HCT116 (cell line): ENCODE data around the gene CNPY3. TPM values are rescaled to one million over a fixed set of nuclear protein-coding genes. Genes with fewer than 3 reads are reported as not detected.

Source experiments
- ATAC-seq: fragments of 200-7000 bp; cut with Tn5 transposase; 2 replicates; pipeline ENCODE4 v1.9.1; 2020; ENCODE audit warnings: mild to moderate bottlenecking, moderate library complexity
- BruUV-seq: library from RNA; stranded (reverse); fragments of 400-500 nt; replicated peaks from 2 replicates; lab custom pipeline; 2021; lab: Mats Ljungman, UMichigan
- CTCF ChIA-PET: fragments of 300-600 bp; sonication (Branson Sonifier 250); formaldehyde crosslinking; loops from one replicate; lab custom pipeline; 2021; ENCODE audit warnings: antibody characterized with exemption; lab: Charles Lee
- POLR2A ChIA-PET: fragments of 300-600, 350-600 bp; sonication (Branson Sonifier 250); formaldehyde crosslinking; loops from one replicate; lab custom pipeline; 2021; ENCODE audit warnings: antibody characterized with exemption; lab: Charles Lee
- RAD21 ChIA-PET, 2 experiments: fragments of 300-600 bp; sonication (Branson Sonifier 250); formaldehyde crosslinking; loops; one replicate each; lab custom pipeline; 2023; ENCODE audit warnings: low total read pairs in 2 of 2; ENCODE audit not compliant: uncharacterized antibody in 2 of 2, unreplicated experiment in 2 of 2, low non-redundant PET in 1 of 2; lab: Charles Lee
- DNase-seq: peaks from one replicate; pipeline ENCODE4 v3.0.0-alpha.2; 2010; ENCODE audit warnings: low read depth, low spot score
- H2AFZ ChIP-seq: fragments of 200-600 bp; shearing (Covaris generic), sonication (generic); 2 replicates; pipeline ENCODE4 v1.6.1; 2017; ENCODE audit warnings: low read depth, mixed run types, mixed read lengths, antibody characterized with exemption, low read length; ENCODE audit not compliant: poor library complexity, severe bottlenecking
- H3K27ac ChIP-seq: 2 replicates; pipeline ENCODE4 v1.5.1; 2012; ENCODE audit warnings: low read depth, low read length
- H3K27me3 ChIP-seq: fragments of 200-600 bp; sonication (generic); 2 replicates; pipeline ENCODE4 v1.6.1; 2016; ENCODE audit warnings: mixed run types, low read length, mixed read lengths; ENCODE audit not compliant: insufficient read depth
- H3K36me3 ChIP-seq, 2 experiments: fragments of 200-500 bp in 1 of 2; fragments of 200-600 bp in 1 of 2; sonication (Bioruptor generic) in 1 of 2; sonication (generic) in 1 of 2; 2 replicates each; pipeline versions ENCODE4 v1.5.1 to v1.6.1; 2014 to 2016; ENCODE audit warnings: low read length in 2 of 2, inconsistent platforms in 1 of 2, mixed read lengths in 1 of 2, mixed run types in 1 of 2; ENCODE audit not compliant: insufficient read depth in 2 of 2, control insufficient read depth in 1 of 2
- H3K4me1 ChIP-seq, 2 experiments: fragments of 200-600 bp in 1 of 2; sonication (generic) in 1 of 2; 2 replicates each; pipeline versions ENCODE4 v1.5.1 to v1.6.1; 2012 to 2017; ENCODE audit warnings: low read length in 2 of 2, inconsistent platforms in 1 of 2, mild to moderate bottlenecking in 1 of 2, mixed read lengths in 1 of 2, mixed run types in 1 of 2, moderate library complexity in 1 of 2; ENCODE audit not compliant: insufficient read depth in 2 of 2, control insufficient read depth in 1 of 2
- H3K4me2 ChIP-seq: fragments of 200-600 bp; sonication (generic); 2 replicates; pipeline ENCODE4 v1.6.1; 2017; ENCODE audit warnings: mixed run types, low read length, mixed read lengths
- H3K4me3 ChIP-seq, 2 experiments: fragments of 200-600 bp in 1 of 2; sonication (generic) in 1 of 2; replicated peaks in 1 of 2; 2 replicates each; pipeline ENCODE4 v1.5.1; 2011 to 2016; ENCODE audit warnings: low read length in 2 of 2, control low read depth in 1 of 2, low read depth in 1 of 2, mild to moderate bottlenecking in 1 of 2, mixed read lengths in 1 of 2, mixed run types in 1 of 2
- H3K79me2 ChIP-seq: fragments of 200-600 bp; sonication (generic); 2 replicates; pipeline ENCODE4 v1.6.1; 2017; ENCODE audit warnings: mild to moderate bottlenecking, mixed run types, low read length, moderate library complexity, mixed read lengths; ENCODE audit not compliant: insufficient read depth
- H3K9ac ChIP-seq: fragments of 200-600 bp; sonication (generic); 2 replicates; pipeline ENCODE4 v1.6.1; 2016; ENCODE audit warnings: low read length, mixed read lengths
- H3K9me2 ChIP-seq: fragments of 200-600 bp; sonication (generic), shearing (Covaris generic); 2 replicates; pipeline ENCODE4 v1.6.1; 2017; ENCODE audit warnings: mixed run types, mild to moderate bottlenecking, moderate library complexity; ENCODE audit not compliant: insufficient read depth
- H3K9me3 ChIP-seq, 2 experiments: fragments of 200-500 bp in 1 of 2; fragments of 200-600 bp in 1 of 2; sonication (Bioruptor generic) in 1 of 2; sonication (generic) in 1 of 2; 2 replicates each; pipeline ENCODE4 v1.6.1; 2014 to 2017; ENCODE audit warnings: low read length in 2 of 2, mixed read lengths in 2 of 2, inconsistent platforms in 1 of 2, low read depth in 1 of 2, mild to moderate bottlenecking in 1 of 2, mixed run types in 1 of 2, moderate library complexity in 1 of 2; ENCODE audit not compliant: control insufficient read depth in 1 of 2, insufficient read depth in 1 of 2
- H4K20me1 ChIP-seq: fragments of 200-600 bp; sonication (generic), shearing (Covaris generic); 2 replicates; pipeline ENCODE4 v1.6.1; 2017; ENCODE audit warnings: mixed run types, mild to moderate bottlenecking, moderate library complexity; ENCODE audit not compliant: insufficient read depth
- CEBPB ChIP-seq: IDR thresholded peaks from 2 replicates; pipeline ENCODE4 v1.6.1; 2012; ENCODE audit warnings: low read depth
- EZH2phosphoT487 ChIP-seq: fragments of 200-600 bp; IDR thresholded peaks from 2 replicates; pipeline ENCODE4 v1.6.1; 2018; ENCODE audit warnings: antibody characterized with exemption, borderline replicate concordance
- POLR2A ChIP-seq: IDR thresholded peaks from 2 replicates; pipeline ENCODE4 v1.7.0; 2011; ENCODE audit warnings: borderline replicate concordance; ENCODE audit not compliant: insufficient read depth, insufficient read length; ENCODE audit errors: extremely low read depth
- RAD21 ChIP-seq: IDR thresholded peaks from 2 replicates; pipeline ENCODE4 v1.6.1; 2012; ENCODE audit warnings: low read depth, mild to moderate bottlenecking
- SP1 ChIP-seq: IDR thresholded peaks from 2 replicates; pipeline ENCODE4 v1.6.1; 2012; ENCODE audit warnings: low read depth
- SRF ChIP-seq: IDR thresholded peaks from 2 replicates; pipeline ENCODE4 v1.6.1; 2012; ENCODE audit warnings: low read depth
- ZFX ChIP-seq: fragments of 450-650 bp; IDR thresholded peaks from 2 replicates; pipeline ENCODE4 v1.6.1; 2017
- intact Hi-C: fragments of 100-400 bp; cut with micrococcal nuclease; formaldehyde crosslinking; loops from 2 replicates; pipeline ENCODE4 v1.10.0; 2022
- total RNA-seq: library from RNA; stranded (reverse); gene quantifications from one replicate; pipeline ENCODE4 v1.2.1, GENCODE V29; 2021; ENCODE audit not compliant: unreplicated experiment
- TF ChIP-seq, protein P1 (sequence below), 3 experiments: fragments of 200-600 bp in 1 of 3; sonication (generic) in 1 of 3; IDR thresholded peaks in 2 of 3; conservative IDR thresholded peaks in 1 of 3; 2 replicates each; pipeline ENCODE4 v1.5.1; 2012 to 2017; ENCODE audit warnings: low read depth in 2 of 3, low read length in 2 of 3, antibody characterized with exemption in 1 of 3, borderline replicate concordance in 1 of 3, control low read depth in 1 of 3, mild to moderate bottlenecking in 1 of 3, mixed read lengths in 1 of 3, mixed run types in 1 of 3, moderate library complexity in 1 of 3; ENCODE audit not compliant: insufficient read depth in 1 of 3
- TF ChIP-seq, protein P2 (sequence below): IDR thresholded peaks from 2 replicates; pipeline ENCODE4 v1.6.1; 2012

CNPY3 gene
- total RNA-seq, 1 experiment from 2014 or later: 49.1 TPM

DNA sequence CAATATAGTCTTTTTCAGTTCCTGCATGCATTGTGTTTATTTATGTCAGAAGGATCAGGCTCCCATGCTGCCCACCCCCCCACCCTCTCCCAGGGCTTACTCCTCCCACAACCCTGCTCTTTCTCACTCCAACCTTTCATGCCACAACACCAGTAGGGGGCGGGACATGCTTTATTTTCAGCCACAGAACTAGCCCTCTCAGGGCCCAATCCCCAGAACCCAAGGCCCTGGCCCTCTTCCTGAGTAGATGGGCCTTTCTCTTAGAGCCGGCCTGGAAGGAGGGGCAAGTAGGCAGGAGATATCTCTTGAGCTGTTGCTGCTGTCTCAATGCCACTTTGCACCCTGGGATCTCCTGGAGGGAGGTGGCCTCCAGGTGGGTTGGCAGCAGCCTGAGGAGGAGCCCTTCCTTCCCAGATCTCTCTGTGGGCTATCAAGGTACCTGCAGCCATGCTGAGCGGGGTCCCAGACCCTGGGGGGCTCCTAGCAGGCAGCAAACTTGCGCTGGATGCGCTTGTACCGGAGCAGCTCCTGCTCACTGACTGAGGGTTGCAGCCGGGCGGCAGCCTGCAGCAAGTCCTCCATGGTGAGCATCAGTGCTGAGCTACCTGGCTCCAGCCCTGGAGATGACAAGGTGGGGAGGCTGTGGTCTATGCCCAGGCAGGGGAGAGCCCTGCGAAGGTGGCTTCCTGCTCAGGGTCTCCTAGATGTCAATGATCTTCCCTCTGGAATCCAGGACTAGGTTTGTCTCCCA, 34.8 kb downstream of the CNPY3 start:
- no peak overlapping the region for H3K27ac ChIP-seq
- H3K4me1 ChIP-seq: peaks cover 10 to 17% of the 10 kb centered on the region in 2 experiments
- H2AFZ ChIP-seq: no peak overlapping the region
- DNase-seq (no peak), ATAC-seq (peak; percentile 77)
- ChIA-PET POLR2A (interaction anchor here (0.6 kb wide), 1 partner anchor 20 kb away, joined by 3 read pairs; the partner anchor contains the start of gene PPP2R5D), CTCF (interaction anchor here (2.1 kb wide), 1 partner anchor 179 kb away, joined by 9 read pairs; no protein-coding TSS in a partner anchor), RAD21 (no interaction called here)
- H3K36me3 ChIP-seq: peaks cover 0 to 3% of the 10 kb centered on the region in 2 experiments; a peak in 2 of 4 replicates
- intact Hi-C loops: loop anchor here (5.0 kb wide), 1 partner anchor 178 kb away; no protein-coding TSS in a partner anchor
- H3K4me2 ChIP-seq: no peak overlapping the region
- TF ChIP-seq SRF: no peak
- TF ChIP-seq CEBPB: no peak
- TF ChIP-seq RAD21: peak; percentile 75
- TF ChIP-seq, protein P1, sequence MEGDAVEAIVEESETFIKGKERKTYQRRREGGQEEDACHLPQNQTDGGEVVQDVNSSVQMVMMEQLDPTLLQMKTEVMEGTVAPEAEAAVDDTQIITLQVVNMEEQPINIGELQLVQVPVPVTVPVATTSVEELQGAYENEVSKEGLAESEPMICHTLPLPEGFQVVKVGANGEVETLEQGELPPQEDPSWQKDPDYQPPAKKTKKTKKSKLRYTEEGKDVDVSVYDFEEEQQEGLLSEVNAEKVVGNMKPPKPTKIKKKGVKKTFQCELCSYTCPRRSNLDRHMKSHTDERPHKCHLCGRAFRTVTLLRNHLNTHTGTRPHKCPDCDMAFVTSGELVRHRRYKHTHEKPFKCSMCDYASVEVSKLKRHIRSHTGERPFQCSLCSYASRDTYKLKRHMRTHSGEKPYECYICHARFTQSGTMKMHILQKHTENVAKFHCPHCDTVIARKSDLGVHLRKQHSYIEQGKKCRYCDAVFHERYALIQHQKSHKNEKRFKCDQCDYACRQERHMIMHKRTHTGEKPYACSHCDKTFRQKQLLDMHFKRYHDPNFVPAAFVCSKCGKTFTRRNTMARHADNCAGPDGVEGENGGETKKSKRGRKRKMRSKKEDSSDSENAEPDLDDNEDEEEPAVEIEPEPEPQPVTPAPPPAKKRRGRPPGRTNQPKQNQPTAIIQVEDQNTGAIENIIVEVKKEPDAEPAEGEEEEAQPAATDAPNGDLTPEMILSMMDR (IDR thresholded peaks at IDR 0.05 in 2 of 3, conservative IDR thresholded peaks at IDR 0.05 in 1 of 3; ENCODE audit: borderline replicate concordance in 1 of 3, insufficient read depth in 1 of 3, low read depth in 2 of 3, low read length in 2 of 3): peak; percentile 42 to 52 (median 47); a peak in 5 of 6 replicates
- no peak for TF ChIP-seq EZH2phosphoT487
- no peak for TF ChIP-seq SP1
- TF ChIP-seq, protein P2, sequence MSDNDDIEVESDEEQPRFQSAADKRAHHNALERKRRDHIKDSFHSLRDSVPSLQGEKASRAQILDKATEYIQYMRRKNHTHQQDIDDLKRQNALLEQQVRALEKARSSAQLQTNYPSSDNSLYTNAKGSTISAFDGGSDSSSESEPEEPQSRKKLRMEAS: no peak
- TF ChIP-seq ZFX: no peak
- no peak for TF ChIP-seq POLR2A
- H3K27me3 ChIP-seq: no peaks in the 10 kb centered on the region
- H3K79me2 ChIP-seq: no peaks in the 10 kb centered on the region
- no peak overlapping the region for H3K9ac ChIP-seq
- BruUV-seq: TSS peak; percentile 28
- H3K9me3 ChIP-seq: no peaks in the 10 kb centered on the region
- H3K4me3 ChIP-seq: no peak overlapping the region
- H3K9me2 ChIP-seq: no peaks in the 10 kb centered on the region
- no peaks in the 10 kb centered on the region for H4K20me1 ChIP-seq
